ENCODE results near the gene NTN3.
A peak's percentile ranks its signal among the peaks of the same experiment; 100 is the strongest.

The NTN3 gene

DNA sequence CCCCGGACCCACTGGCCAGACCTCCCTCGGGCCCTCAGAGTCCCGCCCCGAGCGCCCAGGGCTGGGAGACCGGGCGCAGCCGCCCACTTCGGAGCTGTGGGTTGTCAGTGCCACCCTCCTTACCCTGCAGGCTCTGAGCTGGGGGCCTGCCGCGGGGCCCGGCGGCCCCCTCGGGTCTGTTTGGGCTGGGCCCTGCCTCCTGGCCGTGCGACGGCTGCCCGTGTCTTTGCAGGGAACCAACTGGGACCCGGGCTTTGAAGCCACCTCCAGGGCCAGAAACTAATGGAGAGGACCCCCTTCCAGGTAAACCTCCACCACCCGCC lies 10.7 kb upstream of the NTN3 start:
- no peaks in the 10 kb centered on the region for H4K20me1 ChIP-seq (ENCODE audit: insufficient read depth, low read length)
- H3K4me1 ChIP-seq (ENCODE audit: low read length): peaks cover 15% of the 10 kb centered on the region
- DNase-seq: no peak
- H3K9ac ChIP-seq (ENCODE audit: low read length): peak overlapping the region; percentile 81
- peaks cover 21% of the 10 kb centered on the region for H3F3A ChIP-seq (ENCODE audit: insufficient read depth, low read length)
- TF ChIP-seq, protein P1, sequence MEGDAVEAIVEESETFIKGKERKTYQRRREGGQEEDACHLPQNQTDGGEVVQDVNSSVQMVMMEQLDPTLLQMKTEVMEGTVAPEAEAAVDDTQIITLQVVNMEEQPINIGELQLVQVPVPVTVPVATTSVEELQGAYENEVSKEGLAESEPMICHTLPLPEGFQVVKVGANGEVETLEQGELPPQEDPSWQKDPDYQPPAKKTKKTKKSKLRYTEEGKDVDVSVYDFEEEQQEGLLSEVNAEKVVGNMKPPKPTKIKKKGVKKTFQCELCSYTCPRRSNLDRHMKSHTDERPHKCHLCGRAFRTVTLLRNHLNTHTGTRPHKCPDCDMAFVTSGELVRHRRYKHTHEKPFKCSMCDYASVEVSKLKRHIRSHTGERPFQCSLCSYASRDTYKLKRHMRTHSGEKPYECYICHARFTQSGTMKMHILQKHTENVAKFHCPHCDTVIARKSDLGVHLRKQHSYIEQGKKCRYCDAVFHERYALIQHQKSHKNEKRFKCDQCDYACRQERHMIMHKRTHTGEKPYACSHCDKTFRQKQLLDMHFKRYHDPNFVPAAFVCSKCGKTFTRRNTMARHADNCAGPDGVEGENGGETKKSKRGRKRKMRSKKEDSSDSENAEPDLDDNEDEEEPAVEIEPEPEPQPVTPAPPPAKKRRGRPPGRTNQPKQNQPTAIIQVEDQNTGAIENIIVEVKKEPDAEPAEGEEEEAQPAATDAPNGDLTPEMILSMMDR (IDR thresholded peaks at IDR 0.05; ENCODE audit: low read length): no peak
- TF ChIP-seq EZH2phosphoT487 (IDR thresholded peaks at IDR 0.05; ENCODE audit: low read length) (no peak), EZH2 (optimal IDR thresholded peaks at IDR 0.05; ENCODE audit: low read depth, low read length) (no peak)
- H3K36me3 ChIP-seq (replicated peaks; ENCODE audit: insufficient read depth, low read length): no peaks in the 10 kb centered on the region; the same call in 1 of the 2 replicates
- H3K4me2 ChIP-seq (ENCODE audit: low read depth, low read length): peak overlapping the region; percentile 96
- H3K27ac ChIP-seq (ENCODE audit: low read length): no peak overlapping the region
- H2AFZ ChIP-seq (ENCODE audit: low read length): peak overlapping the region; percentile 71
- H3K79me2 ChIP-seq (ENCODE audit: low read length): peaks cover 14% of the 10 kb centered on the region
- no peaks in the 10 kb centered on the region for H3K9me3 ChIP-seq (replicated peaks; ENCODE audit: insufficient read depth, low read length)
- no peaks in the 10 kb centered on the region for H3K9me2 ChIP-seq (replicated peaks; ENCODE audit: insufficient read depth, low read length)
- no peaks in the 10 kb centered on the region for H3K27me3 ChIP-seq (replicated peaks; ENCODE audit: insufficient read depth, low read length)
- H3K4me3 ChIP-seq (ENCODE audit: low read length): peak overlapping the region; percentile 72

DNA sequence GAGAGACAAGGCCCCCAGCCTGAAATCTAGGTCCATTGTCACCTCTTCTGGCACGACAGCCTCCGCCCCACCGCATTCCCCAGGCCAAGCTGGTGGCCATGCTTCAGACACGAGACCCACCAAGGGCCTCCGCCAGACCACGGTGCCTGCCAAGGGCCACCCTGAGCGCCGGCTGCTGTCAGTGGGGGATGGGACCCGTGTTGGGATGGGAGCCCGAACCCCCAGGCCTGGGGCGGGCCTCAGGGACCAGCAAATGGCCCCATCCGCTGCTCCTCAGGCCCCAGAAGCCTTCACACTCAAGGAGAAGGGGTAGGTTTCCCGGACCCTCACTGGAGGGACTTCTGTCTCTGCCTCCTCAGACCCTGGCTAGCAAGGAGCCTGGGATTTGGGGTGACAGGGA lies 10.2 kb upstream of the NTN3 start:
- H2AFZ ChIP-seq (ENCODE audit: low read length): no peak overlapping the region
- no peaks in the 10 kb centered on the region; the same call in 1 of the 2 replicates for H3K36me3 ChIP-seq (replicated peaks; ENCODE audit: insufficient read depth, low read length)

DNA sequence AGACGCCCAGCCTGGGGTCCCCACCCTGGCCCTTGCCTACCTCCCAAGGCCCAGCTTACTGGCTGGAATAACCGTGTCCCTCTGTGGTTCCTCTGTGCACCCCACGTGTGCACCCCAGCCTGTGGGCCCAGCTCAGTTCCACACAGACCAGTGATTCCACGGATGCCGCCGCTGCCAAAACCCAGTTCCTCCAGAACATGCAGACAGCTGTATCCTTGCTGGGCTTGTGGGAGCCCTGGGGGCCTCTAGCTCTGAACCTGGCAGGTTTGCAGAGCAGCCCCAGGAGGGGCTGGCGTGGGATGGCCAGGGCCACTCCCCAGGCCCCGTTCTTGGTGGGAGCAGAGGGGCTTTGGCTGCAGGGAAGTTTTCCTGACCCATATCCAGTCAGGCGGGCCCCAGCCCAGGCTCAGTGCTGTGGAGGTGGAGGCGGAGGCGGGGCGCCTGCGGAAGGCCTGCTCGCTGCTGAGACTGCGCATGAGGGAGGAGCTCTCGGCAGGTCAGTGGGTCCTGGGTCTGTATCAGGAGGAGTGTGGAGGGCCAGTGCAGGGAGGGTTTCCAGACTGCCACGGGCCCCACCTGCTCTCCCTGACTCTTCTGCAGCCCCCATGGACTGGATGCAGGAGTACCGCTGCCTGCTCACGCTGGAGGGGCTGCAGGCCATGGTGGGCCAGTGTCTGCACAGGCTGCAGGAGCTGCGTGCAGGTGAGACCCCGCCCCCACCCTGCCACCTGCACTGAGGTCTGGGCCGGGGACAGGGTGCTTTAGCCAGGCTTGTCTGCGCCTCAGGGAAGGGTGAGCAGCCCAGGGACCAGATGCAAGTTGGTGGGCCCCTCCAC lies 8.8 kb upstream of the NTN3 start:
- TF ChIP-seq EZH2 (optimal IDR thresholded peaks at IDR 0.05; ENCODE audit: low read depth, low read length) (no peak), EZH2phosphoT487 (IDR thresholded peaks at IDR 0.05; ENCODE audit: low read length) (no peak)
- TF ChIP-seq, protein P1 (IDR thresholded peaks at IDR 0.05; ENCODE audit: low read length): no peak
- H4K20me1 ChIP-seq (ENCODE audit: insufficient read depth, low read length): no peaks in the 10 kb centered on the region
- peaks cover 14% of the 10 kb centered on the region for H3K79me2 ChIP-seq (ENCODE audit: low read length)
- no peak overlapping the region for H3K9ac ChIP-seq (ENCODE audit: low read length)
- no peak overlapping the region for H3K4me3 ChIP-seq (ENCODE audit: low read length)
- H3K9me3 ChIP-seq (replicated peaks; ENCODE audit: insufficient read depth, low read length): no peaks in the 10 kb centered on the region
- H3K27me3 ChIP-seq (replicated peaks; ENCODE audit: insufficient read depth, low read length): no peaks in the 10 kb centered on the region
- H3F3A ChIP-seq (ENCODE audit: insufficient read depth, low read length): peaks cover 21% of the 10 kb centered on the region
- H2AFZ ChIP-seq (ENCODE audit: low read length): no peak overlapping the region
- no peak for DNase-seq
- no peaks in the 10 kb centered on the region for H3K9me2 ChIP-seq (replicated peaks; ENCODE audit: insufficient read depth, low read length)
- no peak overlapping the region for H3K4me2 ChIP-seq (ENCODE audit: low read depth, low read length)
- peaks cover 16% of the 10 kb centered on the region for H3K4me1 ChIP-seq (ENCODE audit: low read length)
- no peaks in the 10 kb centered on the region for H3K36me3 ChIP-seq (replicated peaks; ENCODE audit: insufficient read depth, low read length)
- no peak overlapping the region for H3K27ac ChIP-seq (ENCODE audit: low read length)

More for the DNA sequence above, 10.2 kb upstream of the NTN3 start:
- peak overlapping the region; percentile 72 for H3K4me3 ChIP-seq (ENCODE audit: low read length)
- H3K4me2 ChIP-seq (ENCODE audit: low read depth, low read length): peak overlapping the region; percentile 96
- TF ChIP-seq, protein P1 (IDR thresholded peaks at IDR 0.05; ENCODE audit: low read length): no peak
- TF ChIP-seq EZH2 (optimal IDR thresholded peaks at IDR 0.05; ENCODE audit: low read depth, low read length) (no peak), EZH2phosphoT487 (IDR thresholded peaks at IDR 0.05; ENCODE audit: low read length) (no peak)
- H3K27me3 ChIP-seq (replicated peaks; ENCODE audit: insufficient read depth, low read length): no peaks in the 10 kb centered on the region
- peak overlapping the region; percentile 81; the same call in 1 of the 2 replicates for H3K9ac ChIP-seq (ENCODE audit: low read length)
- no peaks in the 10 kb centered on the region for H3K9me3 ChIP-seq (replicated peaks; ENCODE audit: insufficient read depth, low read length)
- no peak overlapping the region for H3K27ac ChIP-seq (ENCODE audit: low read length)
- H4K20me1 ChIP-seq (ENCODE audit: insufficient read depth, low read length): no peaks in the 10 kb centered on the region
- DNase-seq: no peak
- H3K79me2 ChIP-seq (ENCODE audit: low read length): peaks cover 14% of the 10 kb centered on the region
- H3F3A ChIP-seq (ENCODE audit: insufficient read depth, low read length): peaks cover 21% of the 10 kb centered on the region
- no peaks in the 10 kb centered on the region for H3K9me2 ChIP-seq (replicated peaks; ENCODE audit: insufficient read depth, low read length)
- H3K4me1 ChIP-seq (ENCODE audit: low read length): peaks cover 15% of the 10 kb centered on the region

All from MM.1S (cell line).